WERI-Rb-1 (cell line): ENCODE results near the gene KLHL12.

Source experiments
- DNase-seq: peaks from one replicate; pipeline ENCODE4 v3.0.0-alpha.2; 2020
- H3K27ac ChIP-seq: fragments of 250-450 bp; sonication (Bioruptor Pico); 2 replicates; pipeline ENCODE4 v1.5.1; 2020; ENCODE audit warnings: mild to moderate bottlenecking, moderate library complexity
- H3K27me3 ChIP-seq: fragments of 250-450 bp; sonication (Bioruptor Pico); 2 replicates; pipeline ENCODE4 v1.5.1; 2021; ENCODE audit warnings: mild to moderate bottlenecking, low read depth, moderate library complexity; ENCODE audit not compliant: insufficient read depth, severe bottlenecking
- H3K36me3 ChIP-seq: fragments of 250-450 bp; sonication (Bioruptor Pico); 2 replicates; pipeline ENCODE4 v1.5.1; 2020; ENCODE audit warnings: mild to moderate bottlenecking, moderate library complexity
- H3K4me3 ChIP-seq: 2 replicates; pipeline ENCODE4 v1.5.1; 2011; ENCODE audit warnings: low read depth, mild to moderate bottlenecking, control low read depth, low read length
- H3K9me3 ChIP-seq: fragments of 250-450 bp; sonication (Bioruptor Pico); 2 replicates; pipeline ENCODE4 v1.5.1; 2021; ENCODE audit warnings: mild to moderate bottlenecking, moderate library complexity; ENCODE audit not compliant: severe bottlenecking
- TF ChIP-seq, protein P1 (sequence below): IDR thresholded peaks from 2 replicates; pipeline ENCODE4 v1.5.1; 2011; ENCODE audit warnings: low read depth, mild to moderate bottlenecking, control low read depth, inconsistent platforms, low read length

Gene KLHL12

DNA sequence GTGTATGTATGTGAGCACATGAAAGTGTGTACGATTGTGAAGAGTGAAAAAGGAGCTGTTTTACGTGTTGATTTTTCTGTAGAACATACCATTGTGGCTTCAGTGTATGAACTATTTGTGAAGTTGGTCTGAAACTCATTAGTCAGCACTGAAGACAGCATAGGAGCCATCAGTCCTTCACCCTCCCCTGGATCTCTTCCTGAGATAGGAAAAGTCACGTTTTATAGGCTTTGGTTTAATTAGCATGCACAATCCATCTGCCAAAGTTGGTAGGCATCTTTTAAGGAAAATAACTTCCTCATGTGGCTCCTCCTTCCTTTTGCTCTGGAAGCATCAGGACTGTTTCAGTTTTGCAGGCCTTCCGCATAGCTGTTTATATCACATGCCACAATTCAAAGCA is 36.6 kb downstream of the KLHL12 start:
- peaks cover 37% of the 10 kb centered on the region for H3K36me3 ChIP-seq
- TF ChIP-seq, protein P1, sequence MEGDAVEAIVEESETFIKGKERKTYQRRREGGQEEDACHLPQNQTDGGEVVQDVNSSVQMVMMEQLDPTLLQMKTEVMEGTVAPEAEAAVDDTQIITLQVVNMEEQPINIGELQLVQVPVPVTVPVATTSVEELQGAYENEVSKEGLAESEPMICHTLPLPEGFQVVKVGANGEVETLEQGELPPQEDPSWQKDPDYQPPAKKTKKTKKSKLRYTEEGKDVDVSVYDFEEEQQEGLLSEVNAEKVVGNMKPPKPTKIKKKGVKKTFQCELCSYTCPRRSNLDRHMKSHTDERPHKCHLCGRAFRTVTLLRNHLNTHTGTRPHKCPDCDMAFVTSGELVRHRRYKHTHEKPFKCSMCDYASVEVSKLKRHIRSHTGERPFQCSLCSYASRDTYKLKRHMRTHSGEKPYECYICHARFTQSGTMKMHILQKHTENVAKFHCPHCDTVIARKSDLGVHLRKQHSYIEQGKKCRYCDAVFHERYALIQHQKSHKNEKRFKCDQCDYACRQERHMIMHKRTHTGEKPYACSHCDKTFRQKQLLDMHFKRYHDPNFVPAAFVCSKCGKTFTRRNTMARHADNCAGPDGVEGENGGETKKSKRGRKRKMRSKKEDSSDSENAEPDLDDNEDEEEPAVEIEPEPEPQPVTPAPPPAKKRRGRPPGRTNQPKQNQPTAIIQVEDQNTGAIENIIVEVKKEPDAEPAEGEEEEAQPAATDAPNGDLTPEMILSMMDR, result no peak
- H3K27ac ChIP-seq, result no peak overlapping the region

DNA sequence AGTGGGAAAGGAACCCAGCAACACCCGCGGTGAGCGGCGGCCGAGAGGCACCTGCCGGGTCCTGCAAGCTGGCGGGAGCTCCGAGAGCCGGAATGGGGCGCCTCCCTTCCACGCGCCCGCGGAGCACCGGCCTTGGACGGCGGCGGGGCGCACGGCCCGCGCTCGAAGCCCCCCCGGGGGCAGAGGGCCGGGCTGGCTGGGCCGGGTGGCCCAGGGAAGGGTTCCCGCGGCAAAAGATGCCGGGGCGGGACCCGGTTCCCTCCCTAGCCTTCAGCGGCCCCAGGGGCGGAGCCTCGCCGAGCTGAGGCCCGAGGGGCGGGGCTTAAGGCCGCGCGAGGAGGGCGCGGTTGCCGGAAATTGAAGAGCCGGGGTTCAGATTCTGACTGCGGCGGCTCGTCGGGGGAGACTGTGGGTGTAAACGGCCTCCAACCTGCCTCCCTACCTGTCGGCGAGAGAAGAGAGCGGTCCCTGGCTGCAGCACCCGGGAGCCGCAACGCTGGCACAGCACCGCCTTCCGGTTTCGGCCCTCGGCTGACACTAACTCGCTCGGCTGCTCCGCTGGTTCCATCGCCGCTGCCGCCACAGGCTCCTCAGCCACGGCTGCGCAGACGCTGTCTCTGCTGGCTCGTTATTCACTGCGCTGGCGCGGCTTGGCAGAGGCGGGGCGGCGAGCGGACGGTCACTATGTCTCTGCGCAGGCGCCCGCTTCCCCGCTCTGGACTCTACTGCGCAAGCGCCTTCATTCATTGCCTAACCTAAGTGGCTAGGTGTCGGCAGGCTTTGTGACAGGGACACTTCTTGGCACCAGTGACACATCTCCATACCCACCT is 38.3 kb downstream of the KLHL12 start, which contains the start of gene RABIF:
RABIF (minus strand) TSS at position 619 of the 830 bp plus-strand sequence; CDS start at position 568, 51 bp downstream.
- DNase-seq, result peak; percentile 100
- TF ChIP-seq, protein P1, result peak; percentile 50; the same call in 1 of the 2 replicates
- H3K4me3 ChIP-seq, result peak within 1 kb of the TSS; percentile 87
- peak within 1 kb of the TSS; percentile 90 for H3K27ac ChIP-seq
- H3K36me3 ChIP-seq, result peaks cover 31% of the 10 kb centered on the region
- no peaks in the 10 kb centered on the region for H3K27me3 ChIP-seq
- H3K9me3 ChIP-seq, result no peaks in the 10 kb centered on the region

More for the DNA sequence above, 36.6 kb downstream of the KLHL12 start:
- DNase-seq, result no peak
- no peaks in the 10 kb centered on the region for H3K9me3 ChIP-seq
- H3K4me3 ChIP-seq, result no peak overlapping the region
- no peaks in the 10 kb centered on the region for H3K27me3 ChIP-seq

DNA sequence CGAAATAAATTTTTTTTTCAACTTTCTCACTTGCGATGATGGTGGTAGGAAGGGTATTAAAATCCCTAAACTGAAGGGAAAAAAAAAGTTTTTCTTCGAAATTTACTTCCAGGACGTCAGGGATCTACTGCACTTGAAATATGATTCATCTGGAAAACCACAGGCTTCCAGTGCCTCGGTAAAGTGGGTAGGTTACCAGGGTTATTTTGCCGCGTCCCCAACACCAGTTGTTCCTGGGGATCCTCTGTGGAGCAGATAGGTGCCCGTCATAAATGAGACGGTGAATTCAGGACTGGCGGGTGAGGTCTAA is 38.9 kb downstream of the KLHL12 start:
- Histone ChIP-seq H3K9me3 (no peaks in the 10 kb centered on the region), H3K4me3 (peak overlapping the region; percentile 87), H3K27me3 (no peaks in the 10 kb centered on the region), H3K36me3 (peaks cover 30% of the 10 kb centered on the region), H3K27ac (peak overlapping the region; percentile 90)
- DNase-seq, result no peak
- TF ChIP-seq, protein P1, result no peak

DNA sequence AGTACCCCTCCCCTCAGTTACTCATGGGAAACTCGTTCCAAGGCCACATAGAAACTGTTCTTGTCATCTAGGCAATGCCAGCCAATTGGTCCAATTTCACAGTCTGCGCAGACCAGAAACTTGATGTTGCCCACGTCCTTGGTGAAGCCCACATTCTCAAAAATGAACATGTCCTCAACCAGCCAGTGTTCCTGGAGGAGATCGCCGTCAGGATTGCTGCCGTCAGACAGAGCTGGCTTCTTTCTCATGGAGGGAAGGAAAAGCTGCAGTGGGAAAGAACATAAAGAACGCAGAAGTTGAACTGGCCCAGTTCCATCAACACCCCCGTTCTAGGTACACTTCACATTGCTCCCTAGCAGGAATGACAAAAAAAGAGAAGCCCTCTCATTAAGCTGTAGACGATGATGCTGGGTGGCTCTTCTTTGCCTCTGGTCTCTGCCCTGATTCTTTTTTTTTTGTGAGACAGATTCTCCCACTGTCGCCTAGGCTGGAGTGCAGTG is 46.0 kb downstream of the KLHL12 start:
- Histone ChIP-seq H3K4me3 (no peak overlapping the region), H3K9me3 (no peaks in the 10 kb centered on the region), H3K36me3 (peaks cover 46% of the 10 kb centered on the region), H3K27me3 (no peaks in the 10 kb centered on the region), H3K27ac (no peak overlapping the region)
- no peak for DNase-seq
- TF ChIP-seq, protein P1, result no peak

DNA sequence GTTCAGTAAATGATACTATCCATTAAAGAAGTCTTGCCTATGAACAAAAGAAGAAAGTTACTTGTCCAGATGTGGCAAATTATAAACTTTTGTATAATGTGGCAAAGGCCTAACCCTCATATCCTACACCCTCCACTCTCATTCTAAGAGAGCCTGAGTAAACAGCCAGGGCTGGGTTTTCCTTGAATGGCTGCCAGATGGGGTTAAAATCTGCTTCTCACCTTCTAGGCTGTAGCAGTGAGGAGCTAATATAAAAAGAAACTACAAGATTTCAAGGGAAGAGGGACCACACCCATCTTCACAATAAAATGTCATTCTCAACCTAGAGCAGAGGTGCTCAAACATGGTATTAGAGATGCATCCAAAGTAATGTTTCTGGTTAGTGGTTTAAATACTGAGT is 47.0 kb downstream of the KLHL12 start:
- DNase-seq, result no peak
- H3K9me3 ChIP-seq, result no peaks in the 10 kb centered on the region
- TF ChIP-seq, protein P1, result no peak
- no peak overlapping the region for H3K4me3 ChIP-seq
- H3K27me3 ChIP-seq, result no peaks in the 10 kb centered on the region
- no peak overlapping the region for H3K27ac ChIP-seq
- H3K36me3 ChIP-seq, result peaks cover 46% of the 10 kb centered on the region
